K562 (cell line): Measurements from ENCODE around the gene SHISAL1. TPM values are rescaled to one million over a fixed set of nuclear protein-coding genes. Genes with fewer than 3 reads are reported as not detected.

Source experiments
- ATAC-seq: fragments of 200-7000 bp; cut with Tn5 transposase; 3 replicates; pipeline ENCODE4 v1.9.1; 2020; ENCODE audit warnings: moderate library complexity
- BruUV-seq: library from RNA; stranded (reverse); fragments of 400-500 nt; replicated peaks from 2 replicates; lab custom pipeline; 2021; lab: Mats Ljungman, UMichigan
- CTCF ChIA-PET: fragments of 300-600 bp; formaldehyde crosslinking; extraction: SDS; loops from one replicate; lab custom pipeline; 2021; ENCODE audit warnings: low intra/inter-chr PET ratio; lab: Yijun Ruan, JAX
- POLR2A ChIA-PET: fragments of 300-600, 350-650 bp; sonication (Branson Sonifier 250); formaldehyde crosslinking; extraction: SDS; loops from one replicate; lab custom pipeline; 2021; ENCODE audit warnings: antibody characterized with exemption, inconsistent platforms; lab: Yijun Ruan, JAX
- DNase-seq, 4 experiments: peaks; one replicate each; pipeline versions ENCODE4 v3.0.0 to v3.0.0-alpha.2; 2011 to 2018; ENCODE audit warnings: low spot score in 3 of 4, mixed read lengths in 3 of 4; ENCODE audit errors: extremely low read depth in 1 of 4
- FAIRE-seq: peaks from 2 replicates; lab custom pipeline; 2011; peaks lifted over from hg19 to GRCh38; lab: Jason Lieb, UNC
- H2AFZ ChIP-seq: 2 replicates; pipeline ENCODE4 v1.6.0; 2011; ENCODE audit warnings: low read depth, low read length, control low read depth, inconsistent platforms
- H3K27ac ChIP-seq: fragments of 200-600 bp; 3 replicates; pipeline ENCODE4 v1.8.0; 2011; ENCODE audit warnings: low read depth, mild to moderate bottlenecking, control low read depth, inconsistent platforms, low read length, moderate library complexity, mixed read lengths; ENCODE audit errors: extremely low read depth
- H3K27me3 ChIP-seq, 2 experiments: fragments of 300-600 bp in 1 of 2; 2 replicates in 1 of 2; 3 replicates in 1 of 2; pipeline versions ENCODE4 v1.6.0 to v1.8.0; 2011; ENCODE audit warnings: inconsistent platforms in 2 of 2, low read length in 2 of 2, mild to moderate bottlenecking in 1 of 2, mixed read lengths in 1 of 2, moderate library complexity in 1 of 2; ENCODE audit not compliant: control insufficient read depth in 2 of 2, insufficient read depth in 2 of 2
- H3K36me3 ChIP-seq: fragments of 300-600 bp; 3 replicates; pipeline ENCODE4 v1.8.0; 2011; ENCODE audit warnings: mild to moderate bottlenecking, low read length, inconsistent platforms; ENCODE audit not compliant: control insufficient read depth, insufficient read depth
- H3K4me1 ChIP-seq, 2 experiments: fragments of 200-600 bp in 1 of 2; replicated peaks in 1 of 2; 2 replicates in 1 of 2; 3 replicates in 1 of 2; pipeline versions ENCODE4 v1.5.1 to v1.8.0; 2011; ENCODE audit warnings: inconsistent platforms in 2 of 2, low read length in 2 of 2, mild to moderate bottlenecking in 1 of 2, mixed read lengths in 1 of 2, moderate library complexity in 1 of 2; ENCODE audit not compliant: control insufficient read depth in 2 of 2, insufficient read depth in 2 of 2
- H3K4me2 ChIP-seq: 2 replicates; pipeline ENCODE4 v1.6.1; 2011; ENCODE audit warnings: low read length, control low read depth, inconsistent platforms, mixed read lengths; ENCODE audit not compliant: insufficient read depth
- H3K4me3 ChIP-seq: fragments of 200-600 bp; sonication (generic), shearing (Covaris generic); 2 replicates; pipeline ENCODE4 v1.5.1; 2016; ENCODE audit warnings: control low read depth, inconsistent platforms
- H3K79me2 ChIP-seq: fragments of 200-600 bp; 3 replicates; pipeline ENCODE4 v1.8.0; 2011; ENCODE audit warnings: low read length, inconsistent platforms; ENCODE audit not compliant: control insufficient read depth, insufficient read depth
- H3K9ac ChIP-seq, 2 experiments: 2 replicates each; pipeline versions ENCODE4 v1.6.0 to v1.6.1; 2011; ENCODE audit warnings: low read depth in 2 of 2, low read length in 2 of 2, control low read depth in 1 of 2, inconsistent platforms in 1 of 2, mild to moderate bottlenecking in 1 of 2, mixed read lengths in 1 of 2; ENCODE audit not compliant: insufficient read depth in 1 of 2
- H3K9me1 ChIP-seq: one replicate; pipeline ENCODE4 v1.6.0; 2011; ENCODE audit warnings: inconsistent platforms, mild to moderate bottlenecking, low read length, moderate library complexity; ENCODE audit not compliant: control insufficient read depth, insufficient read depth
- H3K9me3 ChIP-seq: replicated peaks from 2 replicates; pipeline ENCODE4 v1.5.1; 2011; ENCODE audit warnings: low read depth, low read length, inconsistent platforms; ENCODE audit not compliant: control insufficient read depth, insufficient read depth
- H4K20me1 ChIP-seq: replicated peaks from 2 replicates; pipeline ENCODE4 v1.6.1; 2011; ENCODE audit warnings: low read length, inconsistent platforms, mixed read lengths; ENCODE audit not compliant: control insufficient read depth, insufficient read depth
- ARHGAP35 ChIP-seq: fragments of 450-650 bp; IDR thresholded peaks from 2 replicates; pipeline ENCODE4 v1.6.1; 2018; ENCODE audit not compliant: partially characterized antibody
- BRF2 ChIP-seq: IDR thresholded peaks from 3 replicates; pipeline ENCODE4 v1.6.1; 2011; ENCODE audit warnings: borderline replicate concordance, mild to moderate bottlenecking; ENCODE audit not compliant: insufficient read length, insufficient read depth
- ESRRA ChIP-seq: fragments of 450-650 bp; IDR thresholded peaks from 2 replicates; pipeline ENCODE4 v1.6.1; 2014; ENCODE audit warnings: low read depth, mild to moderate bottlenecking, moderate library complexity, borderline replicate concordance
- NR4A1 ChIP-seq, 2 experiments: fragments of 250-450 bp in 1 of 2; fragments of 450-650 bp in 1 of 2; sonication (Bioruptor Pico) in 1 of 2; IDR thresholded peaks; 2 replicates each; pipeline versions ENCODE4 v1.4.0 to v1.6.1; 2016 to 2020; ENCODE audit warnings: mild to moderate bottlenecking in 2 of 2, missing compliant biosample characterization in 1 of 2, missing genetic modification characterization in 1 of 2, moderate library complexity in 1 of 2
- PHTF2 ChIP-seq: fragments of 250-450 bp; sonication (Bioruptor Pico); IDR thresholded peaks from 2 replicates; pipeline ENCODE4 v1.5.0; 2021; ENCODE audit warnings: mild to moderate bottlenecking
- XRCC3 ChIP-seq: fragments of 450-650 bp; IDR thresholded peaks from 2 replicates; pipeline ENCODE4 v1.6.1; 2017; ENCODE audit warnings: mild to moderate bottlenecking, moderate library complexity
- ZNF561 ChIP-seq: fragments of 450-650 bp; formaldehyde crosslinking; conservative IDR thresholded peaks from 2 replicates; pipeline ENCODE4 v1.4.0; 2020; ENCODE audit warnings: mild to moderate bottlenecking, moderate library complexity
- ZSCAN29 ChIP-seq: fragments of 450-650 bp; IDR thresholded peaks from 2 replicates; pipeline ENCODE4 v1.6.1; 2017
- WGBS: fragments of 100-300 bp; shearing (Covaris generic); methylation state at CpG from one replicate; pipeline ENCODE4 v1.1.6; 2016; ENCODE audit warnings: low coverage, mixed read lengths; ENCODE audit not compliant: insufficient coverage; ENCODE audit errors: missing lambda C conversion rate; 5-methylcytosine and 5-hydroxymethylcytosine counted together
- in situ Hi-C: fragments of 300-500 bp; cut with MboI; formaldehyde crosslinking; loops from 4 replicates; pipeline ENCODE4 v1.15.0; 2018; ENCODE audit warnings: inconsistent platforms, mixed read lengths
- intact Hi-C: fragments of 100-400 bp; cut with micrococcal nuclease; formaldehyde crosslinking; loops from 2 replicates; pipeline ENCODE4 v1.14.2; 2022
- polyA plus RNA-seq, 8 experiments: library from polyadenylated mRNA; depleted of rRNA in 4 of 8; stranded (reverse) in 5 of 8; unstranded in 3 of 8; fragments of >200 nt; fragmentation: Nextera tagmentation in 2 of 8; fragmentation: Illumina TruSeq in 1 of 8; extraction: Ambion mirVana in 2 of 8; extraction: Trizol in 1 of 8; gene quantifications; 2 replicates each; pipeline versions ENCODE4 v1.2.1 to v1.2.3, GENCODE V29; 2011 to 2014; ENCODE audit warnings: inconsistent platforms in 1 of 8, missing spikeins in 1 of 8
- total RNA-seq, 7 experiments: library from RNA; depleted of rRNA in 6 of 7; stranded (reverse); fragments of >200 nt in 6 of 7; fragmentation: Illumina TruSeq in 2 of 7; extraction: Trizol in 2 of 7; gene quantifications; 2 replicates each; pipeline versions ENCODE4 v1.2.1 to v1.2.3, GENCODE V29; 2011 to 2021; ENCODE audit warnings: low replicate concordance in 1 of 7
- TF ChIP-seq, protein P1 (sequence below), 2 experiments: fragments of 450-650 bp in 1 of 2; IDR thresholded peaks; 2 replicates each; pipeline ENCODE4 v1.6.1; 2011 to 2017; ENCODE audit warnings: low read depth in 2 of 2, antibody characterized with exemption in 1 of 2, borderline replicate concordance in 1 of 2, low read length in 1 of 2, mild to moderate bottlenecking in 1 of 2, mixed read lengths in 1 of 2; ENCODE audit not compliant: control insufficient read depth in 1 of 2
- TF ChIP-seq, protein P2 (sequence below): sonication (generic); formaldehyde crosslinking; IDR thresholded peaks from 2 replicates; pipeline ENCODE4 v1.8.1; 2023; ENCODE audit warnings: missing genetic modification reagents, mild to moderate bottlenecking, borderline replicate concordance
- TF ChIP-seq, protein P3 (sequence below): fragments of 250-450 bp; sonication (Bioruptor Pico); IDR thresholded peaks from 2 replicates; pipeline ENCODE4 v1.5.0; 2021

Gene SHISAL1
- total and polyA plus RNA-seq, 9 of the 15 experiments (the other 6 are each of a cell fraction or from before 2014, with no cell fraction given), result not detected

GRCh38 chr22:44219101-44219870 lies 93.5 kb downstream of the SHISAL1 start:
- Histone ChIP-seq H3K27me3 (peaks cover 0 to 27% of the 10 kb centered on the region in 2 experiments; a peak in 2 of 5 replicates), H2AFZ (no peak overlapping the region), H3K27ac (no peak overlapping the region), H3K79me2 (no peaks in the 10 kb centered on the region), H3K9ac (no peak overlapping the region), H4K20me1 (no peaks in the 10 kb centered on the region), H3K36me3 (no peaks in the 10 kb centered on the region), H3K4me1 (no peaks in the 10 kb centered on the region), H3K4me3 (no peak overlapping the region), H3K9me3 (no peaks in the 10 kb centered on the region), H3K9me1 (no peaks in the 10 kb centered on the region), H3K4me2 (no peak overlapping the region)
- intact Hi-C loops, result no loop called here
- BruUV-seq, result no TSS peak
- no peak for ATAC-seq
- ChIA-PET CTCF (no interaction called here), POLR2A (no interaction called here)
- no peak for DNase-seq
- in situ Hi-C loops, result no loop called here
- FAIRE-seq, result no peak
- 2% methylated on average over 13 of the region's 21 CpGs for WGBS
- TF ChIP-seq, protein P1, sequence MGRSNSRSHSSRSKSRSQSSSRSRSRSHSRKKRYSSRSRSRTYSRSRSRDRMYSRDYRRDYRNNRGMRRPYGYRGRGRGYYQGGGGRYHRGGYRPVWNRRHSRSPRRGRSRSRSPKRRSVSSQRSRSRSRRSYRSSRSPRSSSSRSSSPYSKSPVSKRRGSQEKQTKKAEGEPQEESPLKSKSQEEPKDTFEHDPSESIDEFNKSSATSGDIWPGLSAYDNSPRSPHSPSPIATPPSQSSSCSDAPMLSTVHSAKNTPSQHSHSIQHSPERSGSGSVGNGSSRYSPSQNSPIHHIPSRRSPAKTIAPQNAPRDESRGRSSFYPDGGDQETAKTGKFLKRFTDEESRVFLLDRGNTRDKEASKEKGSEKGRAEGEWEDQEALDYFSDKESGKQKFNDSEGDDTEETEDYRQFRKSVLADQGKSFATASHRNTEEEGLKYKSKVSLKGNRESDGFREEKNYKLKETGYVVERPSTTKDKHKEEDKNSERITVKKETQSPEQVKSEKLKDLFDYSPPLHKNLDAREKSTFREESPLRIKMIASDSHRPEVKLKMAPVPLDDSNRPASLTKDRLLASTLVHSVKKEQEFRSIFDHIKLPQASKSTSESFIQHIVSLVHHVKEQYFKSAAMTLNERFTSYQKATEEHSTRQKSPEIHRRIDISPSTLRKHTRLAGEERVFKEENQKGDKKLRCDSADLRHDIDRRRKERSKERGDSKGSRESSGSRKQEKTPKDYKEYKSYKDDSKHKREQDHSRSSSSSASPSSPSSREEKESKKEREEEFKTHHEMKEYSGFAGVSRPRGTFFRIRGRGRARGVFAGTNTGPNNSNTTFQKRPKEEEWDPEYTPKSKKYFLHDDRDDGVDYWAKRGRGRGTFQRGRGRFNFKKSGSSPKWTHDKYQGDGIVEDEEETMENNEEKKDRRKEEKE (IDR thresholded peaks at IDR 0.05; ENCODE audit: borderline replicate concordance in 1 of 2, control insufficient read depth in 1 of 2, low read depth in 2 of 2, low read length in 1 of 2), result no peak
- TF ChIP-seq, protein P2, sequence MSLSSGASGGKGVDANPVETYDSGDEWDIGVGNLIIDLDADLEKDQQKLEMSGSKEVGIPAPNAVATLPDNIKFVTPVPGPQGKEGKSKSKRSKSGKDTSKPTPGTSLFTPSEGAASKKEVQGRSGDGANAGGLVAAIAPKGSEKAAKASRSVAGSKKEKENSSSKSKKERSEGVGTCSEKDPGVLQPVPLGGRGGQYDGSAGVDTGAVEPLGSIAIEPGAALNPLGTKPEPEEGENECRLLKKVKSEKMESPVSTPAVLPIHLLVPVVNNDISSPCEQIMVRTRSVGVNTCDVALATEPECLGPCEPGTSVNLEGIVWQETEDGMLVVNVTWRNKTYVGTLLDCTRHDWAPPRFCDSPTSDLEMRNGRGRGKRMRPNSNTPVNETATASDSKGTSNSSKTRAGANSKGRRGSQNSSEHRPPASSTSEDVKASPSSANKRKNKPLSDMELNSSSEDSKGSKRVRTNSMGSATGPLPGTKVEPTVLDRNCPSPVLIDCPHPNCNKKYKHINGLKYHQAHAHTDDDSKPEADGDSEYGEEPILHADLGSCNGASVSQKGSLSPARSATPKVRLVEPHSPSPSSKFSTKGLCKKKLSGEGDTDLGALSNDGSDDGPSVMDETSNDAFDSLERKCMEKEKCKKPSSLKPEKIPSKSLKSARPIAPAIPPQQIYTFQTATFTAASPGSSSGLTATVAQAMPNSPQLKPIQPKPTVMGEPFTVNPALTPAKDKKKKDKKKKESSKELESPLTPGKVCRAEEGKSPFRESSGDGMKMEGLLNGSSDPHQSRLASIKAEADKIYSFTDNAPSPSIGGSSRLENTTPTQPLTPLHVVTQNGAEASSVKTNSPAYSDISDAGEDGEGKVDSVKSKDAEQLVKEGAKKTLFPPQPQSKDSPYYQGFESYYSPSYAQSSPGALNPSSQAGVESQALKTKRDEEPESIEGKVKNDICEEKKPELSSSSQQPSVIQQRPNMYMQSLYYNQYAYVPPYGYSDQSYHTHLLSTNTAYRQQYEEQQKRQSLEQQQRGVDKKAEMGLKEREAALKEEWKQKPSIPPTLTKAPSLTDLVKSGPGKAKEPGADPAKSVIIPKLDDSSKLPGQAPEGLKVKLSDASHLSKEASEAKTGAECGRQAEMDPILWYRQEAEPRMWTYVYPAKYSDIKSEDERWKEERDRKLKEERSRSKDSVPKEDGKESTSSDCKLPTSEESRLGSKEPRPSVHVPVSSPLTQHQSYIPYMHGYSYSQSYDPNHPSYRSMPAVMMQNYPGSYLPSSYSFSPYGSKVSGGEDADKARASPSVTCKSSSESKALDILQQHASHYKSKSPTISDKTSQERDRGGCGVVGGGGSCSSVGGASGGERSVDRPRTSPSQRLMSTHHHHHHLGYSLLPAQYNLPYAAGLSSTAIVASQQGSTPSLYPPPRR (CRISPR knock-in tag), result no peak
- TF ChIP-seq, protein P3, sequence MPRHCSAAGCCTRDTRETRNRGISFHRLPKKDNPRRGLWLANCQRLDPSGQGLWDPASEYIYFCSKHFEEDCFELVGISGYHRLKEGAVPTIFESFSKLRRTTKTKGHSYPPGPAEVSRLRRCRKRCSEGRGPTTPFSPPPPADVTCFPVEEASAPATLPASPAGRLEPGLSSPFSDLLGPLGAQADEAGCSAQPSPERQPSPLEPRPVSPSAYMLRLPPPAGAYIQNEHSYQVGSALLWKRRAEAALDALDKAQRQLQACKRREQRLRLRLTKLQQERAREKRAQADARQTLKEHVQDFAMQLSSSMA (CRISPR knock-in tag), result no peak
- TF ChIP-seq ESRRA, result no peak
- TF ChIP-seq XRCC3, result no peak
- TF ChIP-seq ZNF561 (CRISPR knock-in tag), result no peak
- no peak for TF ChIP-seq NR4A1 (CRISPR knock-in tag; IDR thresholded peaks at IDR 0.05)
- no peak for TF ChIP-seq NR4A1 (tag; IDR thresholded peaks at IDR 0.05)
- no peak for TF ChIP-seq ZSCAN29
- no peak for TF ChIP-seq BRF2
- TF ChIP-seq PHTF2 (CRISPR knock-in tag), result no peak
- TF ChIP-seq ARHGAP35, result no peak
